ENCODE measurements around the gene HS3ST4. TPM values are rescaled to one million over a fixed set of nuclear protein-coding genes. Genes with fewer than 3 reads are reported as not detected.

HS3ST4 gene
- total and polyA plus RNA-seq, 2 donors (not counting 3 experiments of a cell fraction or from before 2014, with no cell fraction given) = not detected

GRCh38 chr16:26175944-26176343, 484.2 kb downstream of the HS3ST4 start:
- no TSS peak for BruUV-seq (replicated peaks)
- POLR2A ChIA-PET = no interaction called here
- H3K4me3 ChIP-seq (replicated peaks in 1 of 3; ENCODE audit: insufficient read depth in 1 of 3, low read depth in 1 of 3, low read length in 3 of 3) = no peak overlapping the region
- H3K4me2 ChIP-seq (ENCODE audit: insufficient read depth, low read length) = no peak overlapping the region
- intact Hi-C loops (cut with micrococcal nuclease) = no loop called here
- H3K79me2 ChIP-seq (ENCODE audit: control insufficient read depth, insufficient read depth, low read length) = no peaks in the 10 kb centered on the region
- CTCF ChIA-PET = no interaction called here
- H3K9me3 ChIP-seq (replicated peaks; ENCODE audit: control insufficient read depth, insufficient read depth, low read length) = no peaks in the 10 kb centered on the region
- no peaks in the 10 kb centered on the region for H4K20me1 ChIP-seq (replicated peaks; ENCODE audit: control insufficient read depth, extremely low read depth, insufficient read depth, low read length)
- no peaks in the 10 kb centered on the region for H3K27me3 ChIP-seq (ENCODE audit: control insufficient read depth in 2 of 2, insufficient read depth in 2 of 2, low read length in 2 of 2)
- H3K27ac ChIP-seq (ENCODE audit: insufficient read depth, low read depth, low read length) = no peak overlapping the region
- FAIRE-seq (no peak), DNase-seq (ENCODE audit: low read depth, low spot score) (no peak)
- H3K9ac ChIP-seq (replicated peaks; ENCODE audit: extremely low read depth, insufficient read depth, low read length) = no peak overlapping the region
- H3K36me3 ChIP-seq (ENCODE audit: control insufficient read depth in 2 of 2, extremely low read depth in 1 of 2, insufficient read depth in 2 of 2, low read length in 2 of 2) = no peaks in the 10 kb centered on the region
- dilution Hi-C loops (cut with MboI; ENCODE audit: extremely low pct_ligation_motif_present, low sequenced_read_pairs) = no loop called here
- no peak overlapping the region for H2AFZ ChIP-seq (ENCODE audit: low read depth, low read length)
- H3K9me1 ChIP-seq (replicated peaks; ENCODE audit: control insufficient read depth, extremely low read depth, insufficient read depth, low read length) = no peaks in the 10 kb centered on the region
- TF ChIP-seq POLR2AphosphoS5 (IDR thresholded peaks at IDR 0.05; ENCODE audit: insufficient read depth, low read depth, low read length) (no peak), EZH2 (IDR thresholded peaks at IDR 0.05; ENCODE audit: borderline replicate concordance, low read depth, low read length, severe bottlenecking) (no peak), POLR2A (IDR thresholded peaks at IDR 0.05; ENCODE audit: low read depth, low read length) (no peak), FOS (IDR thresholded peaks at IDR 0.05; ENCODE audit: borderline replicate concordance, insufficient read depth, low read length) (no peak), MYC (IDR thresholded peaks at IDR 0.05; ENCODE audit: low read depth, low read length) (no peak), MAX (IDR thresholded peaks at IDR 0.05; ENCODE audit: insufficient read depth, insufficient read length) (no peak), JUN (IDR thresholded peaks at IDR 0.05; ENCODE audit: borderline replicate concordance, insufficient read depth, insufficient read length, low read depth) (no peak), CTCF (IDR thresholded peaks at IDR 0.05; ENCODE audit: extremely low read depth in 1 of 2, insufficient read depth in 1 of 2, low read depth in 1 of 2, low read length in 2 of 2) (no peak)
- no peaks in the 10 kb centered on the region for H3K4me1 ChIP-seq (ENCODE audit: control insufficient read depth, extremely low read depth, insufficient read depth, low read length)

Measured in endothelial cell of umbilical vein (primary cell).